ENCODE data around the gene CTSV. TPM values are rescaled to one million over a fixed set of nuclear protein-coding genes. Genes with fewer than 3 reads are reported as not detected.
"Not testable (repeated sequence)": the region's sequence is repeated elsewhere in the genome, so short reads cannot be mapped to it uniquely, and the experiment has no call there.

The CTSV gene
- total RNA-seq, 1 experiment from 2014 or later: 127 TPM

DNA sequence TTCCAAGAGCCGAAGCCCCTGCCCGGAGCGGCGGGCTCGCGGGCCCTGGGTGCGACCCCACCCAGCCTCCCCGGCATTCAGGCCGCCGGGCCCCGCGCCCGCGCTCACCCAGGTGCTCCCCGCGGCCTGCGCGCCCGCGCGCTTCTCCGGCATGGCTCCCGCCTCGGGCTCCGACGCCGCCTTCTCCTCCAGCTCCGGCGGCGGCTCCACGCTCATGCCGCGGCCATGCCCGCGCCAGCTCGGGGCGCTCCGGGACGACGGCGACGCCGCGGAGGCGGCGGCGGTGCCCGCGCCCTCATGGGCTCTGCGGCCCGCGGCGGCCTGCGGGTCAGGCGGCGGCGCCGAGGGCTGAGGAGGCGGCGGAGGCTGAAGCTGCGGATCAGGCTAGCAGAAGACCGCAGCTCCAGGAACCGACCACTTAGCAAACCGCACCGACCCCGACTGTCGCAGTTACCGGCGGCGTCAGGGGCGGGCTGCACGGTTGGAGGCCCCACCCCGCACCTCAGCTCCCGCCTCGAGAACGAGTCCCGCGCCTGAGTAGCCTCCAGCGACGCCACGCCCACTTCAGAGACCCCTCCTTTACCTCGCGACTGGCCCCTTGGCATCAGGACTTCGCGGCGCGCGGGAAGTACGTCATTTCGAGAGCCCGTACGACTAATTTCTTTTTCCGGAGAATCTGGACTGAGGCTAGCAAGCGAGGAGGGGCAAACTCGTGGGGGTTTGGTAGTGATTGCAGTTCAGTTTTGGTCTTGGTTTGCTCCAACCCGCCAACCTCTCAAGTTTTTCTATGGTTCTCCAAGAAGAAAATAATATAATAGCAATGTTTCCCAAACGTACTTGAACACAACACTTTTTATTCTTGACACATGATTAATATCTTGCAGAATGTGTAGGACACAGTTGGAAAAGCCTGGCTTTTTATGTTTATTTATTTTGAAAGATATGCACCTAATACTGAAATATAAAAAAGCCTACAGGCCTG, 25.5 kb downstream of the CTSV start:
- BruUV-seq (replicated peaks): TSS peak; percentile 93

DNA sequence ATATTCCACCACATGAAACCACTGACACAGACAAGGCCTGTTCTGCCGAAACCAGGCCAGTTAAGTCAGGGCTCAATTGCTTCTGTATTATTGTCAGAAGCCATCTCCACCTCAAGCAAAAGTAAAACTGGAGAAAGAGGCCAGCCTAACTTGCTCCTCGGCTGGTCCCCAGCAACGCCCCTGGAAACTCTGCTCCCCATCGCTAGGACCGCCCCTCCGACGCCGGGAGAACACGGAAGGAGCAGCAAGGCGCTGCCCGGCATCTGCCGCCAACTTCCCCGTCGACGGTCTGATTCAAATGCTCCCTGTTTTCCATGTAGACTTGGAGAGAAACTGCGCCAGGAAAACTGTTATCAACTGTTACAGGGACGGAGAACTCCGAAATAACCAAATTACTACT, 26.3 kb downstream of the CTSV start:
- peak overlapping the region; percentile 48 for H3K4me3 ChIP-seq (ENCODE audit: low read depth, low read length)
- intact Hi-C loops (cut with micrococcal nuclease; ENCODE audit: unreplicated experiment); H3K4me1 Mint-ChIP-seq (ENCODE audit: low read depth, unreplicated experiment); H3K9me3 ChIP-seq; POLR2A ChIA-PET; H3K27me3 ChIP-seq (replicated peaks; ENCODE audit: control insufficient read depth, insufficient read depth, low read length); H3K27me3 Mint-ChIP-seq (ENCODE audit: insufficient read depth, unreplicated experiment); H3K9me3 Mint-ChIP-seq (ENCODE audit: unreplicated experiment); H3K4me1 ChIP-seq; H3K36me3 Mint-ChIP-seq (ENCODE audit: insufficient read depth, unreplicated experiment); CTCF ChIA-PET; H3K36me3 ChIP-seq (ENCODE audit: control insufficient read depth, insufficient read depth, low read length); BruUV-seq (replicated peaks): not testable (repeated sequence)
- Mint-ChIP-seq H3K27ac (ENCODE audit: unreplicated experiment) (peak overlapping the region; percentile 61), H3K4me3 (ENCODE audit: unreplicated experiment) (peak overlapping the region; percentile 83)
- peak in 1 of 2 experiments; percentile 5 for DNase-seq

More for the DNA sequence above, 25.5 kb downstream of the CTSV start:
- H3K27me3 Mint-ChIP-seq (ENCODE audit: insufficient read depth, unreplicated experiment); H3K36me3 ChIP-seq (ENCODE audit: control insufficient read depth, insufficient read depth, low read length); H3K4me1 Mint-ChIP-seq (ENCODE audit: low read depth, unreplicated experiment); H3K4me1 ChIP-seq; intact Hi-C loops (cut with micrococcal nuclease; ENCODE audit: unreplicated experiment); H3K9me3 ChIP-seq; H3K9me3 Mint-ChIP-seq (ENCODE audit: unreplicated experiment); H3K27me3 ChIP-seq (replicated peaks; ENCODE audit: control insufficient read depth, insufficient read depth, low read length); H3K36me3 Mint-ChIP-seq (ENCODE audit: insufficient read depth, unreplicated experiment): not testable (repeated sequence)
- ChIA-PET POLR2A (interaction anchor here (1.0 kb wide), 1 partner anchor 26 kb away, joined by 3 read pairs; no protein-coding TSS in a partner anchor), CTCF (interaction anchor here (0.5 kb wide), 1 partner anchor 607 kb away, joined by 5 read pairs; no protein-coding TSS in a partner anchor)
- Mint-ChIP-seq H3K4me3 (ENCODE audit: unreplicated experiment) (peak overlapping the region; percentile 83), H3K27ac (ENCODE audit: unreplicated experiment) (peak overlapping the region; percentile 95)
- peak; percentile 84 to 88 for DNase-seq
- peak overlapping the region; percentile 48 for H3K4me3 ChIP-seq (ENCODE audit: low read depth, low read length)

DNA sequence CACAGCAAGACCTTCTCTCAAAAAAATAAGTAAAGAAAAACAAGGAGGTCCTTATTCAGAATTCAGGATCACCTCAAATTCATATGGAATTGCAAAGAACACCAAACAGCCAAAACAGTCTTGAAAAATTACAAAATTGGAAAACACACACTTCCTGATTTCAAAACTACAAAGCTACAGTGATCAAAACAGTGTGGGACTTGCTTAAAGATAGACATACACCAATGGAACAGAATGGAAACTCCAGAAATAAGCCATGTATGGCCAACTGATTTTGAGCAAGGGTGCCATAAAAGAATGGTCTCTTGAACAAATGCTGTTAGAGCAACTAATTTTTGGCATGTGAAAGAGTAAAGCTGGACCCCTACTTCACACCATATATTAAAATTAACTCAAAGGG, 36.7 kb downstream of the CTSV start:
- BruUV-seq (replicated peaks); H3K27ac Mint-ChIP-seq (ENCODE audit: unreplicated experiment); H3K36me3 Mint-ChIP-seq (ENCODE audit: insufficient read depth, unreplicated experiment); H3K9me3 ChIP-seq; H3K36me3 ChIP-seq (ENCODE audit: control insufficient read depth, insufficient read depth, low read length); H3K27me3 Mint-ChIP-seq (ENCODE audit: insufficient read depth, unreplicated experiment); H3K27me3 ChIP-seq (replicated peaks; ENCODE audit: control insufficient read depth, insufficient read depth, low read length); intact Hi-C loops (cut with micrococcal nuclease; ENCODE audit: unreplicated experiment); H3K4me3 ChIP-seq (ENCODE audit: low read depth, low read length); CTCF ChIA-PET; DNase-seq; H3K9me3 Mint-ChIP-seq (ENCODE audit: unreplicated experiment); POLR2A ChIA-PET; H3K4me1 ChIP-seq; H3K4me3 Mint-ChIP-seq (ENCODE audit: unreplicated experiment): not testable (repeated sequence)
- peaks cover 10% of the 10 kb centered on the region for H3K4me1 Mint-ChIP-seq (ENCODE audit: low read depth, unreplicated experiment)

DNA sequence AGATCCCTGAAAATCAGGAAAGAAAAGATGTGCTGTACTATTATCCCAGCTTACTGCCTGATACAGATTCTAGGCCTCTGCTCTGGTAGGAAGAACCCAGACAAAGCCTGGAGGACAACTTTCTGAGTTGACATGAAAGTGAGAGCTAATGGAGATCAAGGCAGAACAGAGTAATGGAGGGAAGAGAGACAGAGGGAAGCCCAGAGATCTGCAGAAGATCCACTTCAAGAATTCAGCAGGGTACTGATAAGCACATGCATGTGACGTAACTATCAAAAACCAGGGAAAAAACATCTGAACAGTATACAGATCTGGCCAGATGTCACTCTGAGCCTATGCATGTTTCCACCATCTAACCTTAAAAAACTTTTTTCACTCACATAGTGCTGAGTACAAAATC, 37.6 kb downstream of the CTSV start:
- H3K4me1 Mint-ChIP-seq (ENCODE audit: low read depth, unreplicated experiment): peaks cover 10% of the 10 kb centered on the region
- H3K27me3 Mint-ChIP-seq (ENCODE audit: insufficient read depth, unreplicated experiment); BruUV-seq (replicated peaks); H3K9me3 ChIP-seq; H3K4me3 Mint-ChIP-seq (ENCODE audit: unreplicated experiment); POLR2A ChIA-PET; H3K36me3 Mint-ChIP-seq (ENCODE audit: insufficient read depth, unreplicated experiment); H3K4me1 ChIP-seq; H3K27ac Mint-ChIP-seq (ENCODE audit: unreplicated experiment); H3K27me3 ChIP-seq (replicated peaks; ENCODE audit: control insufficient read depth, insufficient read depth, low read length); H3K9me3 Mint-ChIP-seq (ENCODE audit: unreplicated experiment); H3K4me3 ChIP-seq (ENCODE audit: low read depth, low read length); intact Hi-C loops (cut with micrococcal nuclease; ENCODE audit: unreplicated experiment); H3K36me3 ChIP-seq (ENCODE audit: control insufficient read depth, insufficient read depth, low read length); CTCF ChIA-PET; DNase-seq: not testable (repeated sequence)

DNA sequence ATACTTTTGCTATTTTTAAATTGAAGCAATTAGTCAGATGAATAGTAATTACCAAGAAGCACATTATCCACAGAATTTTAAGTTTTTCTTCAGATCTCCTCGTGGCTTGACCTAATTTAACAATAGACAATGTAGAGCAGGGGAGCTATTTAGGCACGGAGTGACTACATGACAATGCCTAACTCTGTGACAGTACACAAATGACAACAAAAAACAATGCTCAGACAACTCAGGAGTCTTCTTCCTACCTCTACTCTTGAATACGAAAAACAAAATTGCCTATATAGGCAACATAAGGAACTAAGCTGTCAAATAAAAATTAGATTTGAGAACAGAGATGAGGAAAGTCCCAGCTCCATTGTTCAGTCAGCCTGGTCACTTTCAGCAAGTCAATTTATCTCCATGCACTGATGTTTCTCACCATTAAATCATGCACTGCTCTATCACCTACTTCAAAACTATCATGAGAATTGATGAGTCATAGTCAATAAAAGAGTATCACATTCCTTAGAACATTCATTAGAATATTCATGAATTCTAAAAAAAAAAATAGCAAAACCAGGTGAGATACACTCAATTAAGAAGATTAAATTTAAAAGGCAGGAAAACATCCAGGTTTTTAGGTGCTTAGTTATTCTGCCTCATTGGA, 38.7 kb downstream of the CTSV start:
- CTCF ChIA-PET; H3K4me3 Mint-ChIP-seq (ENCODE audit: unreplicated experiment); H3K36me3 ChIP-seq (ENCODE audit: control insufficient read depth, insufficient read depth, low read length); H3K4me1 ChIP-seq; H3K9me3 Mint-ChIP-seq (ENCODE audit: unreplicated experiment); H3K27ac Mint-ChIP-seq (ENCODE audit: unreplicated experiment); H3K27me3 Mint-ChIP-seq (ENCODE audit: insufficient read depth, unreplicated experiment); H3K9me3 ChIP-seq; POLR2A ChIA-PET; BruUV-seq (replicated peaks); H3K4me3 ChIP-seq (ENCODE audit: low read depth, low read length); DNase-seq; H3K36me3 Mint-ChIP-seq (ENCODE audit: insufficient read depth, unreplicated experiment); intact Hi-C loops (cut with micrococcal nuclease; ENCODE audit: unreplicated experiment); H3K27me3 ChIP-seq (replicated peaks; ENCODE audit: control insufficient read depth, insufficient read depth, low read length): not testable (repeated sequence)
- H3K4me1 Mint-ChIP-seq (ENCODE audit: low read depth, unreplicated experiment): peaks cover 10% of the 10 kb centered on the region

DNA sequence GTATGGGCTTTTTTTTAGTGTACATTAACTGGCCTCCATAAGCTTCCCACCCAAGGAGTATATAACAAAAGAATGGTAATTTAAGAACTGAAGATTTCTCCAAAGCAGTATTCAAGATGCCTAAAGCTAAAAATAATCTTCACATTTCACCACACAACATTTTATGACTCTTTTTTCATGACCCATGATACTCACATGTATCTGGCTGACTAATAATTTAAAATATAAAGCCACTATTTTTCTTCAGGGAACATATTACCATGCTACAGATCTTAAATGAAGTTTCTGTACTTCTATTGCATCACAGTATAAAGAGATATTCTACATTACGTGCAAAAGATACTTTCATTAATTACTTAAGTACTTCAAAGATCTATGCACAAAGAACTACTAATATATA, 39.2 kb downstream of the CTSV start:
- DNase-seq; H3K27me3 Mint-ChIP-seq (ENCODE audit: insufficient read depth, unreplicated experiment); POLR2A ChIA-PET; BruUV-seq (replicated peaks); intact Hi-C loops (cut with micrococcal nuclease; ENCODE audit: unreplicated experiment); H3K9me3 ChIP-seq; H3K4me3 ChIP-seq (ENCODE audit: low read depth, low read length); H3K36me3 Mint-ChIP-seq (ENCODE audit: insufficient read depth, unreplicated experiment); H3K4me3 Mint-ChIP-seq (ENCODE audit: unreplicated experiment); H3K9me3 Mint-ChIP-seq (ENCODE audit: unreplicated experiment); H3K36me3 ChIP-seq (ENCODE audit: control insufficient read depth, insufficient read depth, low read length); H3K27me3 ChIP-seq (replicated peaks; ENCODE audit: control insufficient read depth, insufficient read depth, low read length); H3K4me1 ChIP-seq; H3K27ac Mint-ChIP-seq (ENCODE audit: unreplicated experiment); CTCF ChIA-PET: not testable (repeated sequence)
- peaks cover 10% of the 10 kb centered on the region for H3K4me1 Mint-ChIP-seq (ENCODE audit: low read depth, unreplicated experiment)

All from Caco-2 (cell line).